ENCODE measurements around the gene HS3ST6. TPM values are rescaled to one million over a fixed set of nuclear protein-coding genes. Genes with fewer than 3 reads are reported as not detected.
"Not testable (repeated sequence)": the region's sequence is repeated elsewhere in the genome, so short reads cannot be mapped to it uniquely, and the experiment has no call there.

HS3ST6 gene
- total and polyA plus RNA-seq, 2 donors: 1.6 to 1.8 TPM

DNA sequence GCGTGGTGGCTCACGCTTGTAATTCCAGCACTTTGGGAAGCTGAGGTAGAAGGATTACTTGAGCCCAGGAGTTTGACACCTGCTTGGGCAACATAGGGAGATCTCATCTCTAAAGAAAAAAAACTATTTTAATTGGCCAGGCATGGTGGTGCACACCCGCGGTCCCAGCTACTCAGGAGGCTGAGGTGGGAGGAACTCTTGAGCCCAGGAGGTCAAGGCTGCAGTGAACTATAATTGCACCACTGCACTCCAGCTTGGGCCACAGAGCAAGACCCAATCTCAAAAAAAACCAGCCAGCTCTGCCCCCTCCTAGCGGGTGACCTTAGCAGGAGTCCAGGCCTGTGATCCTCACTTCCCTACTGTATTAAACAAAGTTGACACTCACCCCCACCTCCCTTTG lies 5.9 kb upstream of the HS3ST6 start:
- 78% methylated on average over 5 of the region's 5 CpGs for WGBS
- Histone ChIP-seq H3K36me3 (ENCODE audit: insufficient read depth) (no peaks in the 10 kb centered on the region), H3K27ac (ENCODE audit: low read depth) (no peak overlapping the region), H3K4me1 (ENCODE audit: insufficient read depth) (no peaks in the 10 kb centered on the region), H3K4me3 (ENCODE audit: low read depth, low read length) (no peak overlapping the region)
- DNase-seq (ENCODE audit: extremely low spot score): no peak

DNA sequence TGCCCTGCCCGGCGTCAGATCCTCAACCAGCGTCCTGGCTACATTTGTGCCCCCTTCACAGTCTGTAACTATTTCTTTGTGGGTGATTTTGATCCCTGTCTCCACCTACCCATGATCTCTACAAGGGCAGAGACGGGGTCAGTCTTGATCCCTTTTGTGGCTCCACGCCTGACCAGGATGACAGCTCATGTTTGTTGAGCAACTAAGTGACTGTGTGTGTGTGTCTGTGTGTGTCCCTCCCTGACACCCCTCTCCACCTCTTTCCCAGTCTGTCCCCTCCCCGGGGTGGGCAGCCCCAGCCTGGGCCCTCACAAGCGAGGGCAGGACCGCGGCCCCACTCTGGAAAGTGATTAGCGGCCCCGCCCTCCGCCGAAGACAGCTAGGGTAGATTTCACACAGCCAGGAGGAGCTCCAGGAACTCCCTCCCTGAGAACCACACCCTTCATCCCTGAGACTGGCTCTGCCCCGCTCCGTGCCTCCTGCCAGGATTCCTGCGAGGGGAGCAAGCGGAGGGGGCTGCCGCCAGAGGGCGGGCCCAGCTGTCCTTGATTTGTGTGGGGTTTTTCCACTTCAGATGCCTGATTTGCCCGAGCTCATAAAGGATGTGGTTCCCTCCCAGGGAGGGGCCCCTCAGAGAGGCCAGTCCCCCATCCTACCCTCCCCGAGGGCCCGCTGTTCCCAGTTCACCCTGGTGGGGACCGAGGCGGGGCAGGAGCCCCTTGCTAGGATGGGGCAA lies 5.3 kb upstream of the HS3ST6 start:
- no peak overlapping the region for H3K27ac ChIP-seq (ENCODE audit: low read depth)
- DNase-seq (ENCODE audit: extremely low spot score): no peak
- 13% methylated on average over 24 of the region's 24 CpGs for WGBS

GRCh38 chr16:1922357-1922756 lies 4.1 kb upstream of the HS3ST6 start:
- Histone ChIP-seq H3K27ac (ENCODE audit: low read depth) (no peak overlapping the region), H3K36me3 (ENCODE audit: insufficient read depth) (no peaks in the 10 kb centered on the region), H3K4me1 (ENCODE audit: insufficient read depth) (no peaks in the 10 kb centered on the region), H3K4me3 (ENCODE audit: low read depth, low read length) (no peak overlapping the region)
- 84% methylated on average over 8 of the region's 8 CpGs for WGBS
- DNase-seq (ENCODE audit: extremely low spot score): no peak

More for the DNA sequence above, 5.3 kb upstream of the HS3ST6 start:
- Histone ChIP-seq H3K36me3 (ENCODE audit: insufficient read depth) (no peaks in the 10 kb centered on the region), H3K4me3 (ENCODE audit: low read depth, low read length) (no peak overlapping the region), H3K4me1 (ENCODE audit: insufficient read depth) (no peaks in the 10 kb centered on the region)

GRCh38 chr16:1920727-1921171 lies 2.5 kb upstream of the HS3ST6 start:
- Histone ChIP-seq H3K27ac (ENCODE audit: low read depth) (no peak overlapping the region), H3K4me1 (ENCODE audit: insufficient read depth) (no peaks in the 10 kb centered on the region), H3K4me3 (ENCODE audit: low read depth, low read length) (no peak overlapping the region), H3K36me3 (ENCODE audit: insufficient read depth) (no peaks in the 10 kb centered on the region)
- DNase-seq (ENCODE audit: extremely low spot score): no peak
- 12% methylated on average over 15 of the region's 15 CpGs for WGBS

- 70% methylated on average over 21 of the region's 21 CpGs for WGBS
- not testable (repeated sequence) for H3K4me3 ChIP-seq (ENCODE audit: low read depth, low read length); DNase-seq (ENCODE audit: extremely low spot score); H3K36me3 ChIP-seq (ENCODE audit: insufficient read depth); H3K4me1 ChIP-seq (ENCODE audit: insufficient read depth); H3K27ac ChIP-seq (ENCODE audit: low read depth)
These were observed 1.9 kb upstream of the HS3ST6 start for GRCh38 chr16:1920122-1920521.

- no peak for DNase-seq (ENCODE audit: extremely low spot score)
- Histone ChIP-seq H3K4me1 (ENCODE audit: insufficient read depth) (no peaks in the 10 kb centered on the region), H3K27ac (ENCODE audit: low read depth) (no peak overlapping the region), H3K4me3 (ENCODE audit: low read depth, low read length) (no peak overlapping the region), H3K36me3 (ENCODE audit: insufficient read depth) (no peaks in the 10 kb centered on the region)
- WGBS: 28% methylated on average over 30 of the region's 30 CpGs
These were observed 1.2 kb upstream of the HS3ST6 start for GRCh38 chr16:1919327-1919998.

DNA sequence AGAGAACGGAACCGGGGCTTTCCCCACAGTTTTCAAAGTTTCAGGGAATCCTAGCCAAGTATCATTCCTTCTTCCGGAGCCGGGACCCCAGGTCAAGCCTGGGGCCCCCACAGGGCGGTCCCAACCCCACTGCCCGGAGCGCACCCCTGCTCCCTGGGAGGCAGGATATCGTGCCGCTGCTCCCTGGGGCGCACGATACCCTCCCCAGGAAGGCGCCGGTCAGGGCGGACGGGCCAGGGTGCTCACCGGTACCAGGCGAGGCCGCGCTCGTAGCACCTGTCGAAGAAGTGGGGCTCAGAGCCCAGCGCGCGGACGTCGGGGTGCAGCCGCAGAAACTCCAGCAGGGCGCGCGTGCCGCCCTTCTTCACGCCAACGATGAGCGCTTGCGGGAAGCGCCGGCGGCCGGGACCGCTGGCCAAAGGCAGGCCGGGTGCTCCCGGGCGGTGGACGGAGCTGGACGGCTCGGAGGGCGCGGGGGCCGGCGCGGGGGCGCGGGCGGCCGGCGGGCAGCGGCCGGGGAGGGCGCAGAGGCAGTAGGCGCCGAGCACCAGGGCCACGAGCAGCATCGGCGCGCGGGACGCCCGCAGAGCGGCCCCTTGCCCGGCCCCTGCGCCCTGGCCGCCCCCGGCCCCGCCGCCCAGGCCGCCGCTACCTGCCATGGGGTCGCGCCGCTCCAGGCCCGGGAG lies 407 bp downstream of the HS3ST6 start:
- no peak for DNase-seq (ENCODE audit: extremely low spot score)
- WGBS: under 1% methylated on average over 71 of the region's 81 CpGs
- Histone ChIP-seq H3K36me3 (ENCODE audit: insufficient read depth) (no peaks in the 10 kb centered on the region), H3K4me1 (ENCODE audit: insufficient read depth) (no peaks in the 10 kb centered on the region), H3K4me3 (ENCODE audit: low read depth, low read length) (peak overlapping the region; percentile 38), H3K27ac (ENCODE audit: low read depth) (no peak overlapping the region)

DNA sequence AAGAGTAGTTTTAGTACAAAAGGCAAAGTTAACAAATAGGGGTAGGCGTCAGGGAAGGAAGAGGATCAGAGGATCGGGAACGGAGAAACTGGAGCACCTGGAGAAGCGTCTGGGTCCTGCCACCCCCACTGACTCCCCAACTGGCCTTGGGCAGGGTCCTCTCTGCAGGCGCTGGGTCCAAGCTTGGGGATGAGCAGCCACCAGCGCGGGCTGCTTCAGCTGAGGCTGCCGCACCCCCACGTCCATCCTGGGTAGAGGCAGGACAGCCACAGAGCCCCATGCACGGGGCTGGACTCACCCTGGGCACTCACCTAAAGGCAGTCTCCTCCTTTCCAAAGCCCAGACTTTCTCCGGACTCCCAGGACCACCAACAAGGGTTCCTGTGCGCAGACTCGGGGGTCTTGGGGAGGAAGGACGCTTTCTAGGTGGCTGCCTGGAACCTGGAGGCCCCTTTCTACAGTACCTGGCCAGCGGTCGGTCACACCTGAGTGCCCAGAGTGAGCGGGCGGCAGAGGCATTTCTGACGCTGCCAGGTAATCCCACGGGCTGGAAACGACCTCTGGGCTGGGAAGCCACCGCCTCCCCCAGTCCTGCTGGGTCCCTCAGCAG lies 1.1 kb downstream of the HS3ST6 start:
- Histone ChIP-seq H3K27ac (ENCODE audit: low read depth) (no peak overlapping the region), H3K4me1 (ENCODE audit: insufficient read depth) (no peaks in the 10 kb centered on the region), H3K4me3 (ENCODE audit: low read depth, low read length) (no peak overlapping the region), H3K36me3 (ENCODE audit: insufficient read depth) (no peaks in the 10 kb centered on the region)
- DNase-seq (ENCODE audit: extremely low spot score): no peak
- WGBS: 7% methylated on average over 22 of the region's 22 CpGs

DNA sequence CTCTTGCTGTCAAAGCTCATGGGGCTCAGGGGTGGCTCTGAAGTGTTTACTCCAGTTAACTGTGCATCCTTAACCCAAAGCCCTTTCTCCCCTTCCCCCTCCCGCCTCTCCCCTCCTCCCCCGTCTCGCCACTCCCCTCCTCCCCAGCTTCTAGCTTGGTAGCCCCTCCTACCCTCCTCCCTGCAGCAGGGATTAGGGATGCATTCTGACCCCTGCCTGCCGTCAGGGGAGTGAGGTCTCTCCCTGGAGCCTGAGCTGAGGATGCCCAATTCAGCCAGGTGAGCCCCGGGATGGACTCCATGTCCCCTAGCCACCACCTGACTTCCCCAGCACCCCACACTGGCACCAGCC lies 1.6 kb downstream of the HS3ST6 start:
- H3K36me3 ChIP-seq (ENCODE audit: insufficient read depth): no peaks in the 10 kb centered on the region
- no peaks in the 10 kb centered on the region for H3K4me1 ChIP-seq (ENCODE audit: insufficient read depth)
- WGBS: 6% methylated on average over 5 of the region's 5 CpGs
- no peak overlapping the region for H3K4me3 ChIP-seq (ENCODE audit: low read depth, low read length)
- DNase-seq (ENCODE audit: extremely low spot score): no peak
- H3K27ac ChIP-seq (ENCODE audit: low read depth): no peak overlapping the region

DNA sequence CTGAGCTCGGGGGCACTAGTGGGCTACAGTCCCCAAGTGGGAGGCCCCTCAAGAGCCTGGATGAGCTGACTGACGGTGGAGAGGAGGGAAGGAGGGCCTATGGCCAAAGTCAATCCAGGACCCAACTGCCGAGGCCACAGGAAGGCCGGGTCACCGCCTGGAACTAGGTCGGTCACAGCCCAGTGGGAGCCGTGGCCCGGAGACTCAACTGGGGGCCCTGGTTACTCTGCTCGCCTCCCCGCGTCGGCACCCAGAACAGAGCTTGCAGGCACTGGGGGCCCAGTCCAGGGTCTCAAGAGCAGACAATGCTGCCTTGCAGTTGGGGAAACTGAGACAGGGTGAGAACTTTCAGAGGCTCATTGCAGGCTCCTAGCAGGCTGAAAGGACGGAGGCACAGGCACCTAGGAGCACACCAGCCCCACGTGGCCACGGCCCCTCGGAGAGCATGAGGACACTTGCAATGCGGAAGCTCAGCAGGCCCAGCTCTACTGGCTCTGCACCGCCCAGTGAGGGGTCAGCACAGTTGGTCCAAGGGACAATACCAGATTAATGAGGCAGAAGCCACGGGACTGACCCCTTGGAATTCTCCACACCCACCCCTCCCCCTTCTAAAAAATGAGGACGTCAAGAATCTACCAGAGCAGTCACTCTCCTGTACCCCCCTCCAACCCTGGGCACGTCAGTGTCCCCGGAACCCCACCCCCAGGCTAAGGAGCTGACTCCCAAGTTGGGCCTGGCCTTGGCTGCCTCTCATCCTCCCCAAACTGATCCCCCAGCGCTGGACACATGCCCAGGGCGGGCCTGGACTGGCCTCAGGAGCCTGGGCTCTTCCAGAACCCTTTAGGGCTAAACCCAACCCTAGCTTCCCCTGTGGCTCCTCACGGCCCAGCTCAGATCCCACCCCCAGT lies 2.2 kb downstream of the HS3ST6 start:
- H3K36me3 ChIP-seq (ENCODE audit: insufficient read depth): no peaks in the 10 kb centered on the region
- DNase-seq (ENCODE audit: extremely low spot score): no peak

DNA sequence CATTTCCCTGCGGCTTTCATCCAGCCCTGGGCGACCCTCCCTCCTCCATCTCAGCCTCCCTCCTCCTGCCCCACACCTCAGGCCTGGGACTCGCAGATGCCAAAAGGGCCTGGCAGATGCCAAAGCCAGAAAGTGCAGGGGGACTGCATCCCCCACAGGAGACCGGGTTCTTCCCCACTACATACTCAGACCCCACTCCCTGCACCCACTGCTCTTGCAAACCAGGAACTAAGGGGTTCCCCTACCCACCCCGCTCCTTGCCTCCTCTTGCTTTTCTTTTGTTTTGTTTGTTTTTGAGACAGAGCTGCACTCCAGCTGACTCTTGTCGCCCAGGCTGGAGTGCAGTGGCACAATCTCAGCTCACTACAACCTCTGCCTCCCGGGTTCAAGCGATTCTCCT lies 3.2 kb downstream of the HS3ST6 start:
- 45% methylated on average over 8 of the region's 8 CpGs for WGBS
- Histone ChIP-seq H3K4me3 (ENCODE audit: low read depth, low read length) (no peak overlapping the region), H3K36me3 (ENCODE audit: insufficient read depth) (no peaks in the 10 kb centered on the region), H3K27ac (ENCODE audit: low read depth) (no peak overlapping the region), H3K4me1 (ENCODE audit: insufficient read depth) (no peaks in the 10 kb centered on the region)
- DNase-seq (ENCODE audit: extremely low spot score): no peak

More for the DNA sequence above, 2.2 kb downstream of the HS3ST6 start:
- Histone ChIP-seq H3K4me1 (ENCODE audit: insufficient read depth) (no peaks in the 10 kb centered on the region), H3K4me3 (ENCODE audit: low read depth, low read length) (no peak overlapping the region), H3K27ac (ENCODE audit: low read depth) (no peak overlapping the region)
- WGBS: 61% methylated on average over 25 of the region's 25 CpGs

GRCh38 chr16:1914084-1914608 lies 4.1 kb downstream of the HS3ST6 start:
- Histone ChIP-seq H3K36me3 (ENCODE audit: insufficient read depth) (no peaks in the 10 kb centered on the region), H3K4me1 (ENCODE audit: insufficient read depth) (no peaks in the 10 kb centered on the region), H3K27ac (ENCODE audit: low read depth) (peak overlapping the region; percentile 76), H3K4me3 (ENCODE audit: low read depth, low read length) (no peak overlapping the region)
- DNase-seq (ENCODE audit: extremely low spot score): no peak
- 41% methylated on average over 15 of the region's 15 CpGs for WGBS
